ENCODE measurements around the gene ATP5F1E.

DNA sequence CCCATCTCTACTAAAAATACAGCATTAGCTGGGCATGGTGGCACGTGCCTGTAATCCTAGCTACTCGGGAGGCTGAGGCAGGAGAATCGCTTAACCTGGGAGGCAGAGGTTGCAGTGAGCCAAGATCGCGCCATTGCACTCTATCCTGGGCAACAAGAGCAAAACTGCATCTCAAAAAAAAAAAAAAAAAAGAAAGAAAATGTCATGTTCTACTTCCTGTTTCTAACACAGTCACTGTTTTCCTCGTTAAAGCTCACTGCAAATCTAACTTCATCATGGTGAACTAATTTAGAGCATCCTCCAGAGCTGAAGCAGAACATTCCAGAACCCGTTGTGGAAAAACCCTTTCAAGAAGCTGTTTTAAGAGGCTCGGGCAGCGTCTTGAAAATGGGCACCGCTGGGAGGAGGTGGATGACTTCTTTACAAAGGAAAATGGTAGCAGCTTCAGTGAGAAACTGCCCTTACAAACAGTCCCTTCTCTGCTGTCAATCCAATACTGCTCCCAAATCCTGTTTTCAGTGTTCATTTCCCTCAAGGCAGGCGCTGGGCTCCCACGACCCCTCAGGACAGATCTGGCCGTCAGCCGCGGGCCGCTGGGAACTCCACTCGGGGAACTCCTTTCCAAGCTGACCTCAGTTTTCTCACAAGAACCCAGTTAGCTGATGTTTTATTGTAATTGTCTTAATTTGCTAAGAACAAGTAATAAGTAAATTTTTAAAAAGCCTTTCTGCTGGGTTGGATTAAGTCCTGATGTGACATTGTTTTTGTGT, 37.6 kb downstream of the ATP5F1E start:
- TF ChIP-seq BHLHE40 (IDR thresholded peaks at IDR 0.05; ENCODE audit: borderline replicate concordance) (no peak), FOXM1 (IDR thresholded peaks at IDR 0.05; ENCODE audit: borderline replicate concordance) (no peak), FOXK2 (IDR thresholded peaks at IDR 0.05) (no peak), FOXA1 (IDR thresholded peaks at IDR 0.05) (no peak), ARNT (IDR thresholded peaks at IDR 0.05) (no peak), SP1 (IDR thresholded peaks at IDR 0.05) (no peak), ELF4 (IDR thresholded peaks at IDR 0.05) (no peak), TARDBP (IDR thresholded peaks at IDR 0.05) (no peak), SUZ12 (IDR thresholded peaks at IDR 0.05) (no peak), HDGF (IDR thresholded peaks at IDR 0.05; ENCODE audit: borderline replicate concordance) (no peak), ZNF384 (IDR thresholded peaks at IDR 0.05) (no peak), CTBP1 (IDR thresholded peaks at IDR 0.05; ENCODE audit: borderline replicate concordance) (no peak), NFRKB (IDR thresholded peaks at IDR 0.05) (no peak), L3MBTL2 (conservative IDR thresholded peaks at IDR 0.05) (no peak)

Data from HEK293T (cell line).